ENCODE data around the gene TBX20.
A peak's percentile ranks its signal among the peaks of the same experiment; 100 is the strongest.
"Not testable (repeated sequence)": the region's sequence is repeated elsewhere in the genome, so short reads cannot be mapped to it uniquely, and the experiment has no call there.

TBX20 gene

GRCh38 chr7:35228496-35229051 lies 25.3 kb downstream of the TBX20 start:
- DNase-seq (ENCODE audit: low spot score), result not testable (repeated sequence)

GRCh38 chr7:35227438-35227837 lies 26.5 kb downstream of the TBX20 start:
- DNase-seq (ENCODE audit: low spot score), result not testable (repeated sequence)

- DNase-seq (ENCODE audit: low spot score), result not testable (repeated sequence)
Observed at GRCh38 chr7:35222445-35222844, 31.5 kb downstream of the TBX20 start.

DNA sequence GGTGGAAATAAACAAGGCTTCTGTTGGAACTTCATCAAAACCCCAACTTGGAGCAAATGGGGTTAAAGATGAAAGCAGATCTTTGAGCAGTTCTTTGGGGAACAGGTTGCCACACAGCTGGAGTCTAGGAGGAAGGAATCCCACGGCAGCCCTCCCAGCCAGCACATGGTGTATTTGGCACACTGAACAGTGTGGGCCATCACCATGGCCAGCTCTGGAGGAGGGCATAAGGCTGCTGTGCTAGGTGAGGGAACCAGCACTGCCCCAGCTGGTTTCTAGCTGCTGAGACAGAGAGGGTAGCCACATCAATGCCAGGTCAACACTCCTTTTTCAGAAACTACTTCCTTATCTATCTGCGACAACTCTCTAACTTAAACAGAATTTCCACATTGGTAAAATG lies 33.7 kb downstream of the TBX20 start:
- DNase-seq (ENCODE audit: low spot score), result not testable (repeated sequence)

DNA sequence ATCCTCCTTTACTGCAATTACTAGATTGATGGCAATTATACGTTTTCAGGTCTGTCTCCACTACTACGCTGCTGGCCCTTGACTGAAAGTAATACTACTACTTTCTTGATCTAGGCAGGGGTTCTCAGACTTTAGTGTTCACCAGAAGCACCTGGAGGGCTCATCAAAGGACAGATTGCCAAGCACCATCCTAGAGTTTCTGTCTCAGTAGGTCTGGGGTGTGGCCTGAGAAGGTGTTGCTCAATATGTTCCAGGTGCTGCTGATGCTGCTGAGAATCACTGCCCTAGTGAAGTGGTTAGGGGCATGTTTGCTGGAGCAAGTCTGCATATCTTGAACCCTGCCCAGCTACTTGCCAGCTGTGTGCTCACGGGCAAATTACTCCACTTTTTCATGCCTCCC lies 37.9 kb downstream of the TBX20 start:
- DNase-seq (ENCODE audit: low spot score), result not testable (repeated sequence)

- peak; percentile 90 for DNase-seq (ENCODE audit: low spot score)
Observed at GRCh38 chr7:35215063-35215462, 38.8 kb downstream of the TBX20 start.

DNA sequence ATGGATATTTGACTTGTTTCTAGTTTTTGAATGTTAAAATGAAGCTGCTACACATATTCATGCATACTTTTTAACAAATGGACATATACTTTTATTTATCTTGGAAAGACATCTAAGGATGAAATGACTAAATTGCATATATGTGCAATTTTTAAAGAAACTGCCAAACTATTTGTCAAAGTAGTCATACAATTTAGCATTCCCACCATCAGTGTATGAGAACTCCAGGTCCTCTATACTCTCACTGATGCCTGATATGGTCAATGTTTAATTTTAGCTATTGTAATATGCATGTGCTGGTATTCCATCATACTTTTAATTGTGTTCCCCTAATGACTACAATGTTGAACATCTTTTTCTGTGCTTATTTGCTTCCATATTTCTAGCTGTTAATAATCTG lies 47.0 kb downstream of the TBX20 start:
- DNase-seq (ENCODE audit: low spot score), result not testable (repeated sequence)

GRCh38 chr7:35204850-35205249 lies 49.0 kb downstream of the TBX20 start:
- not testable (repeated sequence) for DNase-seq (ENCODE audit: low spot score)

- DNase-seq (ENCODE audit: low spot score), result not testable (repeated sequence)
Observed at GRCh38 chr7:35204031-35204430, 49.9 kb downstream of the TBX20 start.

DNA sequence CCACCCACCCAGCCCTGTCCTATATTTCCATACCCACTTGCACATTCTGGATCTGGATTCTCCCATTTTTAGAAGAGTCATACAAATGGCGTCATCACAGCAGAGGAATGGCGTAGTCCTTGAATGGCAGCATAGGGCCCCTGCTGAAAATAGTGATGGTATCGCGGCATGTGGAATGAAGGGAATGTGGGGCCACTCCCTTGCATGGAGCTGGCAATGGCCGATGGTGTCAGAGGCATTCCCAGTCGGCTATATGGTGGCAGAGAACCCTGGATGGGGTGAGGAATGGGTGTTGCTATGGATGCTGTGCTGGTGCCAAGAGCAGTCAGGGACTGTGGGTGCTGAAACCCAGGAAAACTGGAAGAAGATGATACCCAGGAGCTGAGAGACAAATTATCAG lies 51.5 kb downstream of the TBX20 start:
- DNase-seq (ENCODE audit: low spot score), result not testable (repeated sequence)

GRCh38 chr7:35200170-35200569 lies 53.7 kb downstream of the TBX20 start:
- not testable (repeated sequence) for DNase-seq (ENCODE audit: low spot score)

- DNase-seq (ENCODE audit: low spot score), result not testable (repeated sequence)
Observed at GRCh38 chr7:35198370-35199140, 55.3 kb downstream of the TBX20 start.

DNA sequence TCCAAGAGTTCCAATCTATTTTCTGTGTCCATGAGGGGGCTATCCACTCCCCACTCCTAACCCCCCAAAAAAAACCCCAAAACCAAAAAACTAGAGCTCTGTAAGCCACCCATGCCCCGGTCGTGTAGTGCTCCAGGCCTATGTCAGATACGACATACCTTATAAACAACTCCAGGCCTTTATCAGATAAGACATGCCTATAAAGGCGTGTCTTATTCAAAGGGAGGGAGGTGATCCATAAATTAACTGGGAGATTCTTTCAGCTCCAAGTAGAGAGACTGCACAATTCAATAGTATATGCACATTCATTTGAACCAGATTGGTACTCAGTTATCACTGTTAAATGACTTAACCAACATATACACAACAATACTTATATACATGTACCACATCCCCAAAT lies 62.3 kb downstream of the TBX20 start:
- not testable (repeated sequence) for DNase-seq (ENCODE audit: low spot score)

DNA sequence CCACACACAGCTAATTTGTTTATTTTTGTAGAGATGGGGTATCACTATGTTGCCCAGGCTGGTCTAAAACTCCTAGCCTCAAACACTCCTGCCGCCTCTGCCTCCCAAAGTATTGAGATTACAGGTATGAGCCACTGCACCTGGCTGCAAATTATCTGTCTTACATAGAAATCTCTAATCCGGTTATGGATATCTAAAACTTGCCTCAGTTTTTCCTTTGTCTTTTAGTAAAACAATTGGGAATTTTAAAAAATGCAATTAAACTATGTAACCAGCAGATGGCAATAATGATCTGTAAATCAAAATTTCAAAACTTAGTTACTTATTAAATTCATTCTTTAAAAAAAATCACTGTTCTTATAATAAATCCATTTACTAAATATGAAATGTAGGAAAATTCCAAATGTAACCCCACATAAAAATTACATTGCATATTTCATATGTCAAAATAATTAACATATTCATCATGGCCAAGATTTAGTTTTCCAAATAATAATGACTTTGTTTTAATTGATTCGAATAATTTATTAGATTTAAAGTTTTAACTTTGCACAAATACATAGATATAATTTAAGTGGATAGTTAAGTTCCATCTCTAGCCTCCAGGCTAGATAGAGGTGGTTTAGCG lies 63.6 kb downstream of the TBX20 start:
- DNase-seq (ENCODE audit: low spot score), result not testable (repeated sequence)

- peak; percentile 21 for DNase-seq (ENCODE audit: low spot score)
Observed at GRCh38 chr7:35186751-35187150, 67.1 kb downstream of the TBX20 start.

- peak; percentile 69 for DNase-seq (ENCODE audit: low spot score)
Observed at GRCh38 chr7:35185908-35186731, 67.8 kb downstream of the TBX20 start.

- DNase-seq (ENCODE audit: low spot score), result not testable (repeated sequence)
Observed at GRCh38 chr7:35185578-35185907, 68.4 kb downstream of the TBX20 start.

- not testable (repeated sequence) for DNase-seq (ENCODE audit: low spot score)
Observed at GRCh38 chr7:35184961-35185360, 68.9 kb downstream of the TBX20 start.

GRCh38 chr7:35183873-35184503 lies 69.9 kb downstream of the TBX20 start:
- DNase-seq (ENCODE audit: low spot score), result not testable (repeated sequence)

GRCh38 chr7:35180665-35181064 lies 73.2 kb downstream of the TBX20 start:
- not testable (repeated sequence) for DNase-seq (ENCODE audit: low spot score)

- peak; percentile 65 for DNase-seq (ENCODE audit: low spot score)
Observed at GRCh38 chr7:35173176-35173575, 80.7 kb downstream of the TBX20 start.
